ENCODE data around the gene GRN. TPM values are rescaled to one million over a fixed set of nuclear protein-coding genes. Genes with fewer than 3 reads are reported as not detected.

GRN gene
- total RNA-seq, 6 experiments from 2014 or later: 186 to 249 (median 221) TPM

DNA sequence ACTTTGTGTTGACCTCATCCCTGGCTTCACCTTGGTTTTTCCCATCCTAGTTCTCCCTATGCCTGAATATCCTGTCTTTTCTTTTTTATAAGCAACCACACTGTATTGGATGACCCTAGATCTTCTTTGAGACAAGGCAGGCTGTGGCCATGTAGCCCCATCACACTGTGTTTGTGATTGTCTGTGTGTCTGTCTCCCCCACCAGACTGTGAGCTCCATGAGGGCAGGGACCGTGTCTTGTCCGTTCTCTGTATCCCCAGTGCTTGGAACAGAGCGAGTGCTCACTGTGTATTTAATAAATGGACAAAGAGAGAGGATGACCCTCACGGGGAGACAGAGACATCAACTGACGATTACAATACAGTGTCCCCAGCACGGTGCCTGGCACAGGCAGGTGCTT is 27.6 kb upstream of the GRN start:
- Mint-ChIP-seq H3K4me1 (ENCODE audit: low read depth) (no peaks in the 10 kb centered on the region), H3K4me3 (no peak overlapping the region), H3K36me3 (ENCODE audit: low read depth) (peaks cover 7% of the 10 kb centered on the region; the same call in 1 of the 2 replicates), H3K27ac (no peak overlapping the region), H3K9me3 (no peaks in the 10 kb centered on the region), H3K27me3 (ENCODE audit: insufficient read depth) (peaks cover 41% of the 10 kb centered on the region)
- DNase-seq: no peak
- TF ChIP-seq, protein P1, sequence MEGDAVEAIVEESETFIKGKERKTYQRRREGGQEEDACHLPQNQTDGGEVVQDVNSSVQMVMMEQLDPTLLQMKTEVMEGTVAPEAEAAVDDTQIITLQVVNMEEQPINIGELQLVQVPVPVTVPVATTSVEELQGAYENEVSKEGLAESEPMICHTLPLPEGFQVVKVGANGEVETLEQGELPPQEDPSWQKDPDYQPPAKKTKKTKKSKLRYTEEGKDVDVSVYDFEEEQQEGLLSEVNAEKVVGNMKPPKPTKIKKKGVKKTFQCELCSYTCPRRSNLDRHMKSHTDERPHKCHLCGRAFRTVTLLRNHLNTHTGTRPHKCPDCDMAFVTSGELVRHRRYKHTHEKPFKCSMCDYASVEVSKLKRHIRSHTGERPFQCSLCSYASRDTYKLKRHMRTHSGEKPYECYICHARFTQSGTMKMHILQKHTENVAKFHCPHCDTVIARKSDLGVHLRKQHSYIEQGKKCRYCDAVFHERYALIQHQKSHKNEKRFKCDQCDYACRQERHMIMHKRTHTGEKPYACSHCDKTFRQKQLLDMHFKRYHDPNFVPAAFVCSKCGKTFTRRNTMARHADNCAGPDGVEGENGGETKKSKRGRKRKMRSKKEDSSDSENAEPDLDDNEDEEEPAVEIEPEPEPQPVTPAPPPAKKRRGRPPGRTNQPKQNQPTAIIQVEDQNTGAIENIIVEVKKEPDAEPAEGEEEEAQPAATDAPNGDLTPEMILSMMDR (IDR thresholded peaks at IDR 0.05): no peak

DNA sequence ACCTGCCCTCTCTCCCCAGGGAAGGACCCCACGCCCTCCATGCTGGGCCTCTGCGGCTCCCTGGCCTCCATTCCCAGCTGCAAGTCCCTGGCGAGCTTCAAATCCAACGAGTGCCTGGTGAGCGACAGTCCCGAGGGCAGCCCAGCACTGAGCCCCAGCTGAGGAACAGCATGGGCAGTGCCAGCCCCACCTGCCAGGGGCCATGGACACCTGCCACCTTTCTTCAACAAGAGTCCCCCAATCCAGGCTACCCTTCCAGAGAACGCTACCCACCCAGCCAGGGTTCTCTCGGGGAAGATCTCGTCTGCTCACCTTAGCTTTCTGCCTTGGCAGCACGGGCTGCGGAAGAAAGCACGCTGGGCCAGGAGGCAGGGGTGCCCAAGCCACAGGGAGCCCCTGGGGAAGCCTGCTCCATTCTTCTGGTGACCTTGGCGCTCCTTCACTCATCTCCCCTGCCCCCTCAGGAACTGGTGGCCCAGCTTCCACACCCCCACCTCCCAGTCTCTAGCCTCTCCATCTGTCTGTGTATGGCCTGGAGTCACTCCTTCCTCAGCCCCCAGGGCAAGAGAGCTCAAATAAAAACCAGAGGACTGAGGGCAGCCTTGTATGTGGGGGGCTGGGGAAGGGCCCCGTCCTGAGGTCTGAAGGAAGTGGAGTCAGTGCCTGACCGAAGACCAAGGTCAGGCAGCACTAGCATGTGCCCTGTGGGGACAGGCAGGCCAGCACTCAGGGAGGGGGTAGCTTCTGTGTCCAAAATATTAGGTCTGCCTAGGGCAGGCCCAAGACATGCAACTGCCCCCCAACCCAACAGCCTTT is 26.8 kb upstream of the GRN start:
- Mint-ChIP-seq H3K27ac (no peak overlapping the region), H3K4me1 (ENCODE audit: low read depth) (no peaks in the 10 kb centered on the region), H3K4me3 (no peak overlapping the region), H3K9me3 (no peaks in the 10 kb centered on the region), H3K27me3 (ENCODE audit: insufficient read depth) (peaks cover 35% of the 10 kb centered on the region), H3K36me3 (ENCODE audit: low read depth) (peaks cover 7% of the 10 kb centered on the region; the same call in 1 of the 2 replicates)
- TF ChIP-seq, protein P1 (IDR thresholded peaks at IDR 0.05): no peak
- DNase-seq: no peak

DNA sequence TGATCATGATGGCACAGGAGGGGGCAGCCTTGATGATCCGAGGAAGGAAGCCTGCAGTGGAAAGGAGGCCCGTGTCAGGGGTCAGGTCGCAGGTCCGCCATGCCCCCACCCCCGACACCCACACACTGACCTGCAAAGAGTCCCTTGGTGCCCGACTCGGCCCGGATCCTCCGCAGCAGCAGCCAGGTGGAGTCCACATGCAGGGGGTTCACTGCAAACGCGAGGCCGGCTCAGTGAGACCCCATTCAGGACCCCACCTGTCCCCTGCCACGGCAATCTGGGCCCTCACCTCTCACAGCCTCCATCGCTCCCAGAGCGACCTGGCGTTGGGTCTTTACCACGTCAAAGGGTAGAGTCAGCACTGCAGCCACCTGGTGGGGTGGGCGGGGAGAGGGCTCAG is 25.0 kb upstream of the GRN start:
- H3K27me3 Mint-ChIP-seq (ENCODE audit: insufficient read depth): peaks cover 26% of the 10 kb centered on the region
- TF ChIP-seq, protein P1 (IDR thresholded peaks at IDR 0.05): no peak
- peaks cover 7% of the 10 kb centered on the region; the same call in 1 of the 2 replicates for H3K36me3 Mint-ChIP-seq (ENCODE audit: low read depth)
- no peak overlapping the region for H3K27ac Mint-ChIP-seq
- no peak overlapping the region for H3K4me3 Mint-ChIP-seq
- H3K9me3 Mint-ChIP-seq: no peaks in the 10 kb centered on the region
- no peak for DNase-seq
- H3K4me1 Mint-ChIP-seq (ENCODE audit: low read depth): no peaks in the 10 kb centered on the region; the same call in 1 of the 2 replicates

DNA sequence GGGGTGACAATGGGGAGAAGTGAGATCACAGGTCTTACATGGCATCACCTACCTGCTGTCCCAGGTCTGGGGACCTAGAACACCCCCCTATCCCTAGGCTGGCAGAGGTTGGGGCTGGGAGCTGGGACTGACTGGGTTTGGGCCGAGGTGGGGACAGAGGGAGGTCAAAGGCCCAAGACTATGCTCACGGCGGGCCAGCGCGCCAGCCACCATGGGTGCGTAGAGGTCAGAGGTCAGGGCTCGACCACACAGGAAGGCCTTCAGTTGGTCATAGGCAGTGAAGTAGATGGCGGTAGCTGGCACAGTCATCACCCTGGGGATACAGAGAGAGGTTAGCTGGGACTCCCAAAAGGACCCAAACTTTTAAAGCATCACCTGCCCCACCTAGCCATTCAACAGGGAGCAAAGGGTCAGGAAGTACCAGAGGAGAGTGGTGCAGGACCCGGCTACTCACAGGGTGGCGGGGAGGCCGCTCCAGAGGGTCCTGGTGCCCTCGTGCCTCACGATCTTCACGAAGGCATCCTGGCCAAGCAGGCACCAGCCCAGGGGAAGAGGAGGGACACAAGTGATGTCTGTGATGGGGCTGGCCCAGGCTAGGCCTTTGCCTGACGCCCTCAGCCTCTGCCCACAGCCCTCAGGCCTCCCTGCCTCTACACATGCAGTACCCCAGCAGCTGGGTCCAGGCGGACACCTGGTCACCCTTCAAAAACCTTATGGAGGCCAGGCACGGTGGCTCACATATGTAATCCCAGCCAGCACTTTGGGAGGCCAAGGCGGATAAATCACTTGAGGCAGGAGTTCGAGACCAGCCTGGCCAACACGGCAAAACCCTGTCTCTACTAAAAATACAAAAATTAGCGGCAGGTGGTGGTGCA is 23.6 kb upstream of the GRN start:
- peaks cover 7% of the 10 kb centered on the region; the same call in 1 of the 2 replicates for H3K36me3 Mint-ChIP-seq (ENCODE audit: low read depth)
- no peaks in the 10 kb centered on the region for H3K9me3 Mint-ChIP-seq
- H3K27ac Mint-ChIP-seq: no peak overlapping the region
- TF ChIP-seq, protein P1 (IDR thresholded peaks at IDR 0.05): no peak
- H3K4me1 Mint-ChIP-seq (ENCODE audit: low read depth): peaks cover 6% of the 10 kb centered on the region; the same call in 1 of the 2 replicates
- no peak for DNase-seq
- peaks cover 15% of the 10 kb centered on the region for H3K27me3 Mint-ChIP-seq (ENCODE audit: insufficient read depth)
- no peak overlapping the region for H3K4me3 Mint-ChIP-seq

DNA sequence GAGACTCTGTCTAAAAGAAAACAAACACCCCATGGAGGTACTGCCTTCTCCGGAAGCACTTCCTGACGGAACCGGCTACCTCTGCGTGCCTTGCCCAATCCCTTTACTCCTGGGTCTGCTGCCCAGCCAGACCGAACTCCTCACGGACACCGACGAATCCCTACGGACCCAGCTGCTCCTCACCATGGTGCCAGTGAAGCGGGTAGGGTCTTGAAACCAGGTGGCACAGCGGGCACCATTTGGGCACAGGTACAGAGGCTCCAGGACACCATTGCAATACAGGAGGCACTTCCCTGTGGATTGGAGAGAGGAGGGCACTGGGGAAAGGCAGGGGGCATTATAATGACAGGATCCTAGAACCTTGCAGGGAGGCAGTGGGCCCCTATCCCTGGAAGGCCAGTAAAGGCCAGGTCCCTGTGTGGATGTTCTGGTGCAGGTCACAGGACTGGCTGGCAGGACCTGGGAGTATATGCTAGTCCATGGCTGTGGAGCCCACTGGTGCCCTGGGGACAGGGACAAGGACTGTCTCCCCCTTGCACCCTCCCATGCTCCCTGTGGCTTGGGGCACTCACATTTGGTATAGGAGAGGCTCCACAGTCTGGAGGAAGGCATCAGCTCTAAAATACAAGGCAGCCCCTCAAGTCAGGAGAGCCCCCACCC is 22.7 kb upstream of the GRN start:
- Mint-ChIP-seq H3K4me1 (ENCODE audit: low read depth) (peaks cover 11% of the 10 kb centered on the region), H3K27me3 (ENCODE audit: insufficient read depth) (peaks cover 8% of the 10 kb centered on the region), H3K9me3 (no peaks in the 10 kb centered on the region), H3K4me3 (no peak overlapping the region), H3K36me3 (ENCODE audit: low read depth) (peaks cover 7% of the 10 kb centered on the region; the same call in 1 of the 2 replicates), H3K27ac (no peak overlapping the region)
- TF ChIP-seq, protein P1 (IDR thresholded peaks at IDR 0.05): no peak
- no peak for DNase-seq
